GM18868 (cell line): ENCODE results near the gene AFG3L2.
"Not testable (repeated sequence)": the region's sequence is repeated elsewhere in the genome, so short reads cannot be mapped to it uniquely, and the experiment has no call there.

Source experiments
- ATAC-seq: cut with Tn5 transposase; IDR thresholded peaks from one replicate; pipeline ENCODE4 v1.9.1; 2021; ENCODE audit warnings: mild to moderate bottlenecking, moderate library complexity; ENCODE audit not compliant: unreplicated experiment

The AFG3L2 gene

DNA sequence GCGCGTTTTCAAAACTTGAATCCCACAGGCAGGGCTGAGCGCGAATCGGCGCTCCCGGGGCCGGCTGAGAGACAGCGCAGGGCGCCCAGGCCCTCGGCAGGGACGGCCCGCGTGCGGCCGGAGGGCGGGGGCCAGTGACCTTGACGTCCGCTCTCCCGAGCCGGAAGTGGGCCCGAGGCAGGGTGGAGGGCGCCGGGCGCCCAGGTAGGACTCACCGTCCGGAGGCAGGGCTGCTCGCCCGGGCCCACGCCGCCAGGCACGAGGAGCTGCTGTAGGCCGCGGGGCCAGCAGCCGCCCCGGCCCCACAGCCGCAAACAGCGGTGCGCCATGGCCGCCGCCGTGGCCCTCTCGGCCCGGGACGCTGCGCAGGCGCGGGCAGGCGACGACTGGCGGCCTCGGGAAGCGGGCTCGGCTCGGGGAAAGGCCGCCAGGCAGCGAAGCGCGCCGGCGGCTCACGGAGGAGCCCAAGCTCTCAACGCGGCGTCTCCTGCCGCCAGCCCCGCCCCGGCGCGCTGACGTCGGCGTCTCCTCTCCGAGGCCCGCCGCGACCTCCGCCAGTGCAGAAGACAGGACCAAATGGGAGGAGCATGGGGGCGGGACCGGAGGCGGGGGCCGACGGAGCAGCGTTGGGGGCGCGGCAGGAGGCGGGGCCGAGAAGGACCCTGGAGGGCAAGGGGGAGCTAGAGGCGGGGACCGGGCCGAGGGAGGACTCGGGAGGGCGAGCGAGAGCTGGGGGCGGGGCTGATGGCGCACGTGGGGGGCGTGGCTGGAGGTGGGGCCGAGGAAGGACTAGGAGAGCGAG, at the start of gene AFG3L2:
Gene AFG3L2, minus strand, starts transcription at position 474 of the 802 bp plus-strand sequence. Its CDS starts 145 bp downstream, at position 329.
- peak; percentile 86 for ATAC-seq

DNA sequence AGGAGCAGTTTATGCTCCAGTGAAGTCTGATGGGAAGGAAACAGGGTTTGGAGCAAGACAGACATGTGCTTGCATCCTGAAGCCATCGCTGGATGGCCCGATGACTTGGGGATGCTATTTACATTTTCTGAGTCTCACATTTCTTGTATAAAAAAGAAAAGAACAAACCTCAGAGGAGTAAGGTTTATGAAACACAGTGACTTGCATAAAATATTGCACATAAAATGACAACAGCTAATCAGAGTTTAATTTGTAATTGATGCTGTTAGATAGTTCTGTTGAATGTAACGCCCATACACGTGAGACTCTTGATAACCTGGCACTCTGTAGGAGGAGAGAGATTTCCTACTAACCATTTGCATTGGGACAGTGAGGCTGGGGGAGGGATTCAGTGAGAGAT, 47.2 kb upstream of the AFG3L2 start:
- no peak for ATAC-seq

DNA sequence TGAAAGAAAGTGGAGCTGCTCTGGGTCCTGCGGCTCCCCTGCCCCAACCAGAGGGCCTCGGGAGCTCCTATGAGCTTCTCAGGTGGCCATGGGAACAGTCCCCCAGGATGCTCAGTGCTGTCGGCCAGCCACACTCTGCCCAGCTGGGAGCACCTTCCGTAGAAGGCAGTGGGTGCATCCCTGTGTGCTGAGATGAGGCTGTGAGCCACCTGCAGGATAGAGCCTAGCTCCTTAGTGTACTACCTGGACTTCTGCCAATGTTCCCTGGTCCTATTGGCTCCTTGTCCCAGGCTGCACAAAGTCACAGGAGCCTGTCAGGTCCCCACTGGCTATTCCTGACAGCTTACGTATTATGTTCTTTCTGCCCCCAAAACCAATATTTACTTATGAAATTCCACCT, 46.8 kb upstream of the AFG3L2 start:
- ATAC-seq: no peak

DNA sequence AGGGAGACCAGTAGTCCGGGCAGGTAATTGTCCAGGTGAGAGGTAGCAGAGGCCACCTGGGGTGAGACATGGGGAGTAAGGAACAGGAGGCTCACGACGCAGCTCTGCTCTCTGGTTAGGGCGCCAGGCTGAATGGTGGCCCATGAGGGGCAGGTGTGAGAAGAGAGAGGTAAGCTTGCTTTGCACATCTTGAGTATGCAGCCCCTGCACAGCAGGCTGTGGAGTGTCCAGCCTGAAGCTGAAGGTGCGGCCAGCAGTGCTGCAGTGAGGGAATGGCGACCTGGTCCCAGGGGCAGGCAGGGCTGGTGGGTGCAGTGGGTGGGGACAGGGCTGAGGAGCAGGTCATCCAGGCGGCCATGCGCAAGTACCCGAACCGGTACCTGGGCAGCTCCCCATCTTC, 46.4 kb upstream of the AFG3L2 start:
- no peak for ATAC-seq

DNA sequence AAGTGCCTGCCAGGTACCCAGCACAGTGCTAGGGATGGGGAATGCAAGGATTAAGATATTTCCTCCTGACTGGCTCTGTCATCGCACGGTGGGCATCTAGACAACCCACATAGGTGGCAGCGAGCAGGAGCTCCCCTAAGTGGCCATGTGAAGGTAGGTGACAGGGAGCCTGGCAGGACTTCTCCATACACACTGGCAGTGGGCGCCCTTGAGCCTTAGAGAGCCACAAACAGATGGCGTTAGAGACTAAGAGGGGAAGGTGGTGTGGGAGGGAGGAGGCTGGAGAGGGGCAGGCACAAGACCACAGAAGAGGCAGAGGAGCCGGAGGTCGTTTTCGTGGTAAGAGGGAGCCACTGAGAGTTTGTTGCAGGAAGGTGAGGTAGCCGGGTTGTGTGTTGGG, 45.9 kb upstream of the AFG3L2 start:
- no peak for ATAC-seq

DNA sequence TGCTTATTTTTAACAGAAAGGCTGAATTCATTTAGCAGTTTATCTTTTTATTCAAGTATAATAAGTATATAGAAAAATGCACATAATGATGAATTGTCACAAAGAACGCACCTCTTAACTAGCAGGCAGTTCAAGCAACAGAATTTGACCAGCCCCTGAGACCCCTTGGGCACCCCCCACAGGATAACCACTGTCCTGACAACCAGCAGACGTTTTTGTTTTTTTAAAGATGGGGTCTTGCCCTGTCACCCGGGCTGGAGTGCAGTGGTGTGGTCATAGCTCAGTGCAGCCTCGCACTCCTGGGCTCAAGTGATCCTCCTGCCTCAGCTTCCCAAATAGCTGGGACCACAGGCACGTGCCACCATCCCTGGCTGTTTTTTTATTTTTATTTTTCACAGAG, 44.7 kb upstream of the AFG3L2 start:
- no peak for ATAC-seq

DNA sequence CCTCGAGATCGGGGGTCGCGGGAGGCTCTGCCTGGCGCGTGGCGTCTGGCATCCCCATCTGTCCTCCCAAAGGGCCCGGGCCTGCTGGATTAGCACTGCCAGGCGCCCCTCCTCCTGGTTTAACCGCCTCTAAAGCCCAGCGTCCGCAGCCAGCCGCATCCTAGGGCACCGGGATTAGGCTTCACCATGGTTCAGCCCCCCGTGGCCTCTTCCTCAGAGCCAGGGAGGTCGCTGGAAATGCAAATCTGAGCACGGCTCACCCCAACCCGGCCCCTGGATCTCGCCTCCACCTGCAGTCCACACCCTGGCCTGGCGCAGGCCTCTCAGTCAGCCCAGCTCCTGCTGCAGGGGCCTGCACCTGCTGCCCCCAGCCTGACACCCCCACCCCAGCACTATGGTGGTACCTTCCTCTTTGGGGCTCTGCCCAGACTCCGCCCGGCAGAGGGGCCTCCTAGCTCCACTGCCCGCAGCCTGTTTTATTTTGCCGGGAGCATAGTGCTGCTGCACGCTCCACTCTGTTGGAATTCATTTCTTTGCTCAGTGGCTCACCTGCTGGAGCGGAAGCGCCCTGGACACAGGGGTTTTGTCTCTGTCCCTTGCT, 43.9 kb upstream of the AFG3L2 start:
- peak; percentile 39 for ATAC-seq

DNA sequence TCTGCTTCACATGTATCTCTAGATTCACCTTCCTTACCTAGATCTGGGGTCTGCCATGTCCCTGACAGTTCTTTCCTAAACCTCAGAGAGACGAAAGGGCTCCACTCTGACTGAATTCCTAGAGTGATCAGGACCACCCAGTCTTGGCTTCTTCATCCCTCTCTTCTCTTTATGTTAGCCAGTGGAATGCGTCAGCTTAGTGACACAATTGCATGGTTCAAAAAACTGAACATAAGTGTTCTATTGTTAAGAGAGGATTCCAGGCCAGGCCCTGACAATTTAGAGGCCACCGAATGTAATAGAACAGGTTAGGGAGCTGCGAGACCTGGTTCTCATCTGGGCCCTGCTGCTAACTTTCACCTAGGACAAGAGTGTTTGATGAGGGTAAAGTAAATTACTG, 40.7 kb upstream of the AFG3L2 start:
- ATAC-seq: no peak

DNA sequence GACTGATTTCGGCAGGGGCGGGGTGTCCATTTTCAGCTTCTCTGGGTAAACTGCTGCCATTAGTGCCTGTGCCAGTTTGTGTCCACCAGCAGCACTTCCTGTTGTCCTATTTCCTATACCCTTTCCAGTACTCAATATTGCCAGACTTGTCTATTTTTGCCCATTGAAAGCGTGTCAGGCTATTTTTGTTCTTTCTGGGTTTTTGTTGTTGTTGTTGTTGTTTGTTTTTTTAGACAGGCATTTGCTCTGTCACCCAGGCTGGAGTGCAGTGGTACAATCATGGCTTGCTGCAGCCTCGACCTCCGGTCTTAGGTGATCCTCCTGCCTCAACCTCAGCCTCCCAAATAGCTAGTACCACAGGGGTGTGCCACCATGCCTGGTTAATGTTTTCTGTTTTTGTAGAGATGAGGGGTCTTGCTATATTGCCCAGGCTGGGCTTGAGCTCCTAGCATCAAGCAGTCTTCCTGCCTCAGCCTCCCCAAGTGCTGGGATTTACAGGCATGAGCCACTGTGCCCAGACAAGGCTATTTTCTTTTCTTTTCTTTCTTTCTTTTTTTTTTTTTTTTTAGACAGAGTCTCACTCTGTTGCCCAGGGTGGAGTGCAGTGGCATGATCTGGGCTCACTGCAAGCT, 39.2 kb upstream of the AFG3L2 start:
- ATAC-seq: no peak

DNA sequence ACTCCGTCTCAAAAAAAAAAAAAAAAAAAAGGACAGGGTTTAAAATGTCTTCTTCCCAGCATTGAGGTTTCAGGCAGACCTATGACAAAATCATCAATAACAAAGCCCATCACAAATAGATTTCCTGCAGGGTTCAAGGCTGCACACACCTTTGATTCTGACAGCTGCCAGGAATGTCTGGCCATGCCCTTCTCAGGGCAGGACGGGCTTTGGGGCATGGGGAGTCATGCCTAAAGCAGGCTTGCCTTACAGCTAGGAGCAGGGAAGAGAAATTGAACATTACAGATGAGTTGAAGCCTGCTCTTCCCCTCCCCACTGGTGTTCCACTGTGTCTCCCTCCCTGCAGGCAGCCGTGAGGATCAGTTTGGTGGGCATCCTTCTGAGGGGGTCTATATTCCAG, 34.4 kb upstream of the AFG3L2 start:
- no peak for ATAC-seq

DNA sequence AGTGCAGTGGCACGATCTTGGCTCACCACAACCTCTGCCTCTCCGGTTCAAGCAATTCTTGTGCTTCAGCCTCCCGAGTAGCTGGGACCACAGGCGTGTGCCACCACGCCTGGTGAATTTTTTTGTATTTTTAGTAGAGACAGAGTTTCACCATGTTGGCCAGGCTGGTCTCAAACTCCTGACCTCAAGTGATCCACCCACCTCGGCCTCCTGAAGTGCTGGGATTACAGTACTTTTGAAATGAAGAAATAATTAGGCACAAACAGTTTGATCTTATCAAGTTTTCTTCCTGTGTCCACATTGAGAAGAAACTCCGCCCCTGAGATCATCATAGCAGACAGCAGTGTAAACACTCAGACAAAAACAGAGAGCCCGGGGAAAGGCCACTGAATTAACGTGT, 33.7 kb upstream of the AFG3L2 start:
- ATAC-seq: not testable (repeated sequence)

DNA sequence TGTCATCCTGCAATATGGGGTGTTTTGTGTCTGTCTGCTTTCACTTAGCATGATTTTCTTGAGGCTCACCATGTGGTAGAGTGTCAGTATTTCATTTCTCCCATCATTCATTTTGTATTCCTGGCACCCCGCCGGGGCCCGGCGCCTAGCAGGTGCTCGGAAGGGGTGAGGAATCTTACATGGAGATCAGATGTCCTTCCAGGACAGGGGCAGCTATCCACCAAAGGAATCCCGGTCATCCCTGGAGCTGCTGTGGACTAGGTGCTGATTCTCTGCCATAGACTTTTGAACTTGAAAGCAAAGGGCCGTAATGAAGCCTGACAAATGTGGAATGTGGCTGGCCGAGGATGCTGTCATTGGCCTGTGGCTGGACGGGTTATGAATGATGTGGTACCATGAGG, 33.1 kb upstream of the AFG3L2 start:
- ATAC-seq: no peak

DNA sequence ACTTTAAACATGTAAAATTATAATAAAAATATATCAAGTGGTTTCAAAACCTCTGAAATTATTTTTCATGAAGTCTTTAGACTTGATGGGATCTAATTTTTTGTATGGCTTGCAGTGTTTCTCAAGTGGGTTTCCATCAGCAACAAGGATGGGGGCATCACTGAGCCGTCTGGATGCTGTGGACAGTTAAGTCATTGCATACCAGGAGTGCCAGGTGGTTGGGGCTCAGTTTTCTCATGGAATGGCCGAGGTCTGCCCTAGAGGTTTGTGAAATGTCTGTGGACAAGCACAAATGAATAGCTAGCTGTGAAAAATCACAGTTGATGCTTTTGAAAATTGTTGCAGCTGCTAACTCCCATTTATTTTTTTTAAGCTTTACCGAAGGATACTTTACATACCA, 32.4 kb upstream of the AFG3L2 start:
- no peak for ATAC-seq

DNA sequence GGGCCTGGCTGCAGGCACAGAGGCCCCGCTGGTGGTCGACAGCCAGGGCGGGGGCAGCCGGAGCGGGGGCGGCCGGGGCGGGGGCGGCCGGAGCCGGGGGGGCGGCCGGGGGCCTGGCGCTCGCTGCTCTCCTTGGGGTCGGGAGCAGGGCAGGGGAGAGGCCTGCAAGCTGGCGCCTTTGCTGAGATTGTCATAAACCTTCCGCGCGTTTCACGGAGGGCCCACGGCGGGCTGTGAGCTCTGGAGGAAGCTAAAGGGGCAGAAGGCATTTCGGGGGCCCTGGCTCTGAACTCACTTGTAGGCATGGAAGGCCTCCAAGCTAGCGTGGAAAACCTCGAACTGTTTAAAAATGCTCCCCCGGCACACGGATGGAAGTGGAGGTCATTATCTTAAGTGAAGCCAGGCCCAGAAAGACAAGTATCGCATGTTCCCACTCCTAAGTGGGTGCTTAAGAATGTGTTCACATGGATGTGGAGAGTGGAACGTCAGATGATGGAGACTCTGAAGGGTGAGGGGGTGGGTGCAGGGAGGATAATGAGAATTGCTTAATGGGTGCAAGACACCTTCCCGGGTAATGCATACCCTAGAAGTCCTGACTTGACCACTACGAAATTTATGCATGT, 31.3 kb upstream of the AFG3L2 start:
- ATAC-seq: no peak

DNA sequence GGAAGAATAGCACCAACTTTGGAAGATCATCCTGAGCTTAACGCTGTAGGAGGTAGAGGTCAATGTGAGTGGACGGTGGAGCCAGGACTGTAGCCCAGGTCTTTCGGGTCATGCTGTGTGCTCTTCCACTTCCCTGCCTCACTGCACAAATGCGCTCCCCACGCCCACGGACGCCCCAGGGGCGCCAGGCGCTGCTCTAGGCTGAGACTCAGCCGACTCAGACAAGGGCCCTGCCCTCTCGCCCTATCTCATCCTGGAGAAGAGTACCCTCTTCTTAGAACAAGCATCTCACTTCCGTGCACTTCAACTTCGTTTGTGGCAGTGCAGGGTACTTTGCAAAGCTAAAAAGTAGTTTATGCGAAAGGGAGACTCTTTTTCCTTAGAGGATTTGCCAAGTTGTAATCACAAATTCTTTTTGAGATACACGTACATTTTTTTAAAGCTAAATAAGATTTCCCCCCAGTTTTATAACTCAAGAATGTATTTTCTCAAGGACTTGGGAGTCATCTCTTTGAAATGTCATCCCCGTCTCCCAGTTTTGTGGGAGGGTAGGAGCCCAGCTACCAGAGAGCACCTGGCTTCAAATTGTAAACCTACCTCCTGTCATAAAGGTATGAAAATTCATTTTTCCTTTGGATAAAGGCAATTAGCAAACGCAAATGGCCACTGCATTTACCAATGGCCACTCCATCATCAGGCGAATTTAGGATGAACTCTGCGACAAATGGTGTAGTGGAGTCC, 29.5 kb upstream of the AFG3L2 start:
- ATAC-seq: no peak

DNA sequence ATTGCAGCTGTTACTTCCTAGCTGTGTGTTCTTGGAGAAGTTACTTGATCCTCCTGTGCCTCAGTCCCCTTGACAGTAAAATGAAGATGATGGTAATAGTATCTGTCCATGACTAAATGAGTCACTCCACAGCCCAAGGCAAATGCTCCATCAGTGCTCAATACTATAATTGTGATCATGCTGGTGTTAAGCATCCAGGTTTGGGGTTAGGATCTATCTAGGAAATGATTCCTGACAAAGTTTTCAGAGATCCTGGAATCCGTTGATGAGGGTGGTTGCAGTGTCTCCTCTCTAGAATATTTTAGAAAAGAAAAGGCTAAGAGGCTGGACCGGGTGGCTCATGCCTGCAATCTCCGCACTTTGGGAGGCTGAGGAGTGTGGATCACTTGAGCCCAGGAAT, 28.0 kb upstream of the AFG3L2 start:
- no peak for ATAC-seq

DNA sequence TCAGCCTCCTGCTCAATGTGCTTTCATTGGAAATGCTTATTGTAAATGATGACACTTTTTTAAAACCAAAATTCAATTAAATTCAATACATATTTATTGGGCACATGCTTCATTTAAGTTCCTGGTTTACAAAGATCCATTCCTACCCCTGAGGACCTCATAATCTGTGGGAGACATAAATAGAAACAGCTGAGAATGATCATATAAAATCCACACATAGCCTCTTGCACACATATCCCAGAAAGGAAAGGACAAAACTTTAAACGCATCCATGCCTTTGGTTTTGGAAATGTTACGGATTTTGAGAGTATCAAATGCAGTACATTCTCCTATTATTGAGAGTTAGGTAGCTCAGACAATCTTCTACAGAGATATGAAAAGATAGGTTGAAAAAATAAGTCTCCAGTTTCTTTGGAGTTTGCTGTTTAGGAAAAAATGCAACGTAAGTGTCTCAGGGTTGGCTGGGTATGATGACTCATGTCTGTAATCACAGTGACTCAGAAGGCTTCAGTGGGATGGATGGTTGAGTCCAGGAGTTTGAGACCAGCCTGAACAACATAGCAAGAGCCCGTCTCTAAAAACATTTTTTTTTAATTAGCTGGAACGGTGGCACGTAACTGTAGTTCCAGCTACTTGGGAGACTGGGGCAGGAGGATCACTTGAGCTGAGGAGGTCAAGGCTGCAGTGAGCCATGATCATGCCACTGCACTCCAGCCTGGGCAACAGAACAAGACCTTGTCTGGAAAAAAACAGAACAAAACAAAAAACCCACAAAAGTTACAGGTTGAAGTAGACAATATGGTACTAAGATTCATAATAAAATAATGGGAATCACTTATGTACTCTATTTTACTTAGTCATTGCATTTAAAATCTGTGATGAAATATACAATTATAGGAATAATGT, 26.8 kb upstream of the AFG3L2 start:
- no peak for ATAC-seq

DNA sequence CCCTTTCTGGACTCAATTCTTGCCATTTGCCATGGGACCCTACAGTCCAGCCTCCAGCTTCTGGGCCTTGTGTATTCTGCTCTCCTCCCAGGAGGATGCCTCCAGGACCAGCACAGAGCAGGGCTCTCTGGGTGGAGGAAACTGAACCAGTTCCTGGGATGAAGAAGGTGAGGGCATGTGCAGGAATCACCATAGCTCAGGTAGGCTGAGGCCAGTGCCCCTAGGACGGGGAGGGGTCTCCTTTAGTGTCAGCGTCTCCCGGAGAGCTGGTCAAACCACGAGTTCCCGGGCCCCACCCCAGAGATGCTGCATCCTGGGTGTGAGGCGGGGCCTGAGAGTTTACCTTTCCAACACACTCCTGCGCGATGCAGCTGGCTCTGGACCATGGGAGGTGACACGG, 24.9 kb upstream of the AFG3L2 start:
- ATAC-seq: no peak

DNA sequence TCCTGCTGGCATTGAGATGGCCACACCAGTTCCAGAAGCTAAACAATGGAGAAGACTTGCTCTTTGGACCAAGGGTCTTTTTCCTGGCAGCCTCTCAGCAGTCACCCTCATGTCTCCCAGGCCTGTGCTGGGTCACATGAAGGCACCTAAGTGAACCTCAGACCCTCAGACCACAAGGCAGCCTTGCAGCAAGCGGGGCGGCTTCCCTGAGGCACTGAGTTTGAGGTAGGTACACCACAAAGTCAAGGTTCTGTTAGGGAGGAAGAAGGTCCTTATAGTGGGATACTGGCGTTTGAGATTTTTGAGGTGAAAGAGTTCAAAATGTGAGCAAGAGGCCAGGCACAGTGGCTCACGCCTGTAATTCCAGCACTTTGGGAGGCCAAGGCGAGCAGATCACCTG, 22.2 kb upstream of the AFG3L2 start:
- ATAC-seq: no peak

DNA sequence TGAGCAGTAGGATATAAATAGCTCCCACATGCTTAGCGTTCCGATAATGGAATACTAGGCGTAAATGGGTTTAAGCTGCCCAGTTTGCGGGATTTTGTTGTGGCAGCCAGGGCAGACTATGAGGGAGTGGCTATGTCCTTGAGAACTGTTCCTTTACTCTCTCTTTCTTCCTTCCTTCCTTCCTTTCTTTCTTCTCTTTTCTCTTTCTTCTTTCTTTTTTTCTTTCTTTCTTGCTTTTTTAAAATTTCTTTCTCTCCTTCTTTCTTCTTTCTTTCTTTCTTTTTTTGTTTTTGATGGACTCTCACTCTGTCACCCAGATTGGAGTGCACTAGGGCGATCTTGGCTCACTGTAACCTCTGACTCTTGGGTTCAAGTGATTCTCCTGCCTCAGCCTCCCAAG, 21.6 kb upstream of the AFG3L2 start:
- ATAC-seq: no peak
